Measurements from ENCODE around the gene TLK1. TPM values are rescaled to one million over a fixed set of nuclear protein-coding genes. Genes with fewer than 3 reads are reported as not detected.

TLK1 gene
- total RNA-seq, 2 donors from 2014 or later: 31.9 to 48.1 TPM

- WGBS, 2 donors: 50 to 57% methylated on average over 1 of the region's 1 CpG
- no peak overlapping the region for H3K4me3 ChIP-seq
- H3K27me3 ChIP-seq: no peaks in the 10 kb centered on the region
- intact Hi-C loops (cut with DNase I): no loop called here
- H3K27ac ChIP-seq: no peak overlapping the region
- H3K4me1 ChIP-seq: no peaks in the 10 kb centered on the region
- DNase-seq (no peak), ATAC-seq (no peak)
- peaks cover 0 to 3% of the 10 kb centered on the region in 2 donors for H3K36me3 ChIP-seq (replicated peaks in 1 of 2; ENCODE audit: insufficient read depth in 1 of 2, low read depth in 2 of 2)
- TF ChIP-seq POLR2A (IDR thresholded peaks at IDR 0.05) (no peak), CTCF (IDR thresholded peaks at IDR 0.05) (no peak)
- no peaks in the 10 kb centered on the region for H3K9me3 ChIP-seq
Observed at GRCh38 chr2:171056307-171056706, 104.4 kb downstream of the TLK1 start.

GRCh38 chr2:171049691-171050090, 111.0 kb downstream of the TLK1 start:
- Histone ChIP-seq H3K36me3 (replicated peaks in 1 of 2; ENCODE audit: insufficient read depth in 1 of 2, low read depth in 2 of 2) (peaks cover 0 to 12% of the 10 kb centered on the region in 2 donors), H3K4me1 (no peaks in the 10 kb centered on the region), H3K4me3 (no peak overlapping the region), H3K9me3 (no peaks in the 10 kb centered on the region), H3K27ac (no peak overlapping the region), H3K27me3 (no peaks in the 10 kb centered on the region)
- no peak for ATAC-seq
- no peak for DNase-seq
- intact Hi-C loops (cut with DNase I): no loop called here
- TF ChIP-seq POLR2A (IDR thresholded peaks at IDR 0.05) (no peak), CTCF (IDR thresholded peaks at IDR 0.05) (no peak)
- 93 to 94% methylated on average over 7 of the region's 7 CpGs for WGBS, 2 donors

- ATAC-seq (no peak), DNase-seq (no peak)
- 74 to 93% methylated on average over 3 of the region's 3 CpGs for whole genome bisulfite sequencing, 2 donors
- Histone ChIP-seq H3K4me3 (no peak overlapping the region), H3K9me3 (no peaks in the 10 kb centered on the region), H3K27ac (no peak overlapping the region), H3K36me3 (replicated peaks in 1 of 2; ENCODE audit: insufficient read depth in 1 of 2, low read depth in 2 of 2) (peaks cover 0 to 12% of the 10 kb centered on the region in 2 donors), H3K4me1 (no peaks in the 10 kb centered on the region), H3K27me3 (no peaks in the 10 kb centered on the region)
- TF ChIP-seq CTCF (IDR thresholded peaks at IDR 0.05) (no peak), POLR2A (IDR thresholded peaks at IDR 0.05) (no peak)
- intact Hi-C loops (cut with DNase I): no loop called here
Observed at GRCh38 chr2:171046048-171046560, 114.6 kb downstream of the TLK1 start.

- ATAC-seq (no peak), DNase-seq (no peak)
- H3K9me3 ChIP-seq: no peaks in the 10 kb centered on the region
- no peak for TF ChIP-seq POLR2A (IDR thresholded peaks at IDR 0.05)
- no peak for TF ChIP-seq CTCF (IDR thresholded peaks at IDR 0.05)
- WGBS, 2 donors: 63 to 71% methylated on average over 6 of the region's 6 CpGs
- intact Hi-C loops (cut with DNase I): no loop called here
- no peak overlapping the region for H3K4me3 ChIP-seq
- no peaks in the 10 kb centered on the region for H3K4me1 ChIP-seq
- H3K36me3 ChIP-seq (replicated peaks in 1 of 2; ENCODE audit: insufficient read depth in 1 of 2, low read depth in 2 of 2): peaks cover 0 to 11% of the 10 kb centered on the region in 2 donors
- H3K27me3 ChIP-seq: no peaks in the 10 kb centered on the region
- no peak overlapping the region for H3K27ac ChIP-seq
Observed at GRCh38 chr2:171044416-171044815, 116.3 kb downstream of the TLK1 start.

- no peak for TF ChIP-seq CTCF (IDR thresholded peaks at IDR 0.05)
- no peak for TF ChIP-seq POLR2A (IDR thresholded peaks at IDR 0.05)
- DNase-seq (no peak), ATAC-seq (no peak)
- intact Hi-C loops (cut with DNase I): no loop called here
- H3K36me3 ChIP-seq (replicated peaks in 1 of 2; ENCODE audit: insufficient read depth in 1 of 2, low read depth in 2 of 2): peaks cover 0 to 8% of the 10 kb centered on the region in 2 donors
- no peaks in the 10 kb centered on the region for H3K27me3 ChIP-seq
- no peaks in the 10 kb centered on the region for H3K9me3 ChIP-seq
- no peak overlapping the region for H3K27ac ChIP-seq
- WGBS, 2 donors: 97 to 100% methylated on average over 1 of the region's 1 CpG
- H3K4me1 ChIP-seq: no peaks in the 10 kb centered on the region
- H3K4me3 ChIP-seq: no peak overlapping the region
Observed at GRCh38 chr2:171042253-171042969, 118.3 kb downstream of the TLK1 start.
